ENCODE results near the gene EOMES.

The EOMES gene

GRCh38 chr3:27678234-27678633 is 43.9 kb downstream of the EOMES start:
- no peak for DNase-seq

DNA sequence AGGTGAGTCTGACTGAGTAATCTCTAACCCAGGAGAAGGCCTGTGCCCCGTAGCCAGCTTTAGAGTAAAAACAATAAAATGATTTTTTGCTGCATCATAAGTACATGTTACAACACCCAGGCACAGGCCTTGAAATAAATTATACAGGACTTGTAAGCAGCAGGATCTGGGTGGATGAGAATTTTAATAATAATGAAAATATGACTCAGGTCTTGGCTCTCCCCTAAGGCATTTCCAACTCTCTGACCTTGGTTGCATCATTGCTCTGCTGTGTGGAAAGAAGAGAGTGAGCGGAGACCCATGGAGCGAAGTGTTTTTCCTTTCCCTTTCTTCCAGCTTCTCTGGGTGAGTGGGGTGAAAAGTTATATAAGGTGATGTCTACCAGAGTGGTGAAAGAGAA is 44.6 kb downstream of the EOMES start:
- peak; percentile 83 for DNase-seq

GRCh38 chr3:27675287-27675686 is 46.8 kb downstream of the EOMES start:
- no peak for DNase-seq

- no peak for DNase-seq
Measured at GRCh38 chr3:27673701-27674100, 48.4 kb downstream of the EOMES start.

GRCh38 chr3:27671101-27671500 is 51.0 kb downstream of the EOMES start:
- no peak for DNase-seq

DNA sequence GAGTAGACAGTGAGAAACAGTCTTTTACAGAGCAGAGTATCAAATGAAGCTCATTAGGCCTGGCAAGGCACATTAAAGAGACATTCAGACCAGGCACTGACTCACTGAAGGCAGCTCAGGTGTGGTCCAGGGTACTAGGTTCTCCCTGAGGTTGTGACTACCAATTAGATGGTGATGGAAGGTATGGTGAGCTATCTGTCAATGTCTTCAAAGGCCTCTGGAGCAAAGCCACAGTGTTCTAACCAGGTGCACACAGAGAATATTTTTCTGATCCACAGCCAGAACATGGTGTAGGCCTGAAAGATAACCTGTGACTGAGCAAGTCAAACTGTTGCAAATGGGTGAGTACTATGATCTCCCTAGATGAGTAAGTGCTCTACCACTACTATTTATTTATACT is 51.5 kb downstream of the EOMES start:
- no peak for DNase-seq

- DNase-seq = no peak
Measured at GRCh38 chr3:27669591-27669990, 52.5 kb downstream of the EOMES start.

GRCh38 chr3:27667751-27668150 is 54.4 kb downstream of the EOMES start:
- DNase-seq = no peak

DNA sequence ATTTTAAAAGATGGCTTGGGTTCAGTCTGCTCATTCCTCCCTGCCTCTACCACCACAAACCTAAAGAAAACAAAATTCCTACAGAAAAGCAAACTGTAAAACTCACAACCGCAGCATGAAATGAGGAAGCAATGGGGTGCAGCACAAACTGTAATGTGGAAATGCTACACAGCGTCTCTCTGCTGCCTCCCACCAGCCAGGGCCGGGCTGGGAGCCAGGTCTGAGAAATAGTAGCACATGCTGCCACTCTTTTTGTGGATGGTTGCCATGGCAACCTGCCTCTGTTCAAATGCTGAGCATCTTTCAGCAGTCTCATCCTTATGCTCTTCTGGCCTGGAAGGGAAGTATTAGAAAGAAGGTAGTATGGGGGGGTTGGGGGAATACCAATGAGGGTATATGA is 55.4 kb downstream of the EOMES start:
- DNase-seq = peak; percentile 40

DNA sequence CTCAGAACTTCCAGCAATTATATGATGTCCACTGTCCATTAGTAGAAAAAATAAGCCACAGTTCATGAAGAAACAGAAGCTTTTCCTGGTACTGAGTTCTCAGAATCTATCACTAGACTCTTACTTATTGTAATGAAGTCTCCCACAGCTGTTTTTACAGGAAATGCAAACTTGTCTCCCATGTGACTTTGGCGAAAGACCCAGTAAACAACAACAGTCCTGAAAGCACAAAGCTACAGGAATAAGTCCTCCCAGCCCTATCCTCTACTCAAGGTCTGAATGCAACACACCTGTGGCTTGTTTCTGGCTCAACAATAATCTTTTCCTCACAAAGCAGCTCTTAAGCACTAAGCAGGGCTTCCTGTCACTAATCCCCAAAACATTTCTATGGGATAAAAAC is 55.9 kb downstream of the EOMES start:
- DNase-seq = no peak
